CD4-positive, CD25-positive, alpha-beta regulatory T cell (primary cell): ENCODE measurements around the gene KYNU. TPM values are rescaled to one million over a fixed set of nuclear protein-coding genes. Genes with fewer than 3 reads are reported as not detected.
A peak's percentile ranks its signal among the peaks of the same experiment; 100 is the strongest.
"Not testable (repeated sequence)": the region's sequence is repeated elsewhere in the genome, so short reads cannot be mapped to it uniquely, and the experiment has no call there.

Experiments used
- ATAC-seq, 2 donors: fragments of 150-1000 bp; cut with Tn5 transposase; one replicate each; pipeline ENCODE4 v1.10.0; 2021; ENCODE audit warnings: low read depth in 2 of 2, moderate number of reproducible peaks in 2 of 2, moderate library complexity in 1 of 2
- DNase-seq, 3 donors: peaks; one replicate each; pipeline versions ENCODE4 v3.0.0 to v3.0.0-alpha.2; 2012 to 2022; ENCODE audit warnings: mixed read lengths in 1 of 3
- H3K27ac ChIP-seq: one replicate; pipeline ENCODE4 v1.7.0; 2013; ENCODE audit warnings: mild to moderate bottlenecking, low read length; ENCODE audit not compliant: insufficient read depth, poor library complexity, severe bottlenecking
- H3K27me3 ChIP-seq: one replicate; pipeline ENCODE4 v1.7.0; 2013; ENCODE audit warnings: low read length; ENCODE audit not compliant: control insufficient read depth, insufficient read depth
- H3K36me3 ChIP-seq: one replicate; pipeline ENCODE4 v1.7.0; 2013; ENCODE audit warnings: mild to moderate bottlenecking, low read length, moderate library complexity; ENCODE audit not compliant: control insufficient read depth, insufficient read depth
- H3K4me1 ChIP-seq: 2 replicates; pipeline ENCODE4 v1.7.0; 2013; ENCODE audit warnings: mild to moderate bottlenecking, low read length; ENCODE audit not compliant: insufficient read depth, control insufficient read depth, poor library complexity, severe bottlenecking
- H3K4me3 ChIP-seq: one replicate; pipeline ENCODE4 v1.7.0; 2013; ENCODE audit warnings: low read depth, mild to moderate bottlenecking, low read length, moderate library complexity
- H3K9me3 ChIP-seq, 2 experiments: 1 replicate in 1 of 2; 2 replicates in 1 of 2; pipeline ENCODE4 v1.7.0; 2013; ENCODE audit warnings: low read length in 2 of 2, mild to moderate bottlenecking in 1 of 2, moderate library complexity in 1 of 2; ENCODE audit not compliant: control insufficient read depth in 2 of 2
- H3K27ac Mint-ChIP-seq, 3 donors: one replicate each; pipeline ENCODE4 v1.8.0; 2020 to 2022; ENCODE audit warnings: mild to moderate bottlenecking in 3 of 3, mixed read lengths in 3 of 3, moderate library complexity in 2 of 3
- H3K27me3 Mint-ChIP-seq: one replicate; pipeline ENCODE4 v1.8.0; 2022; ENCODE audit warnings: mild to moderate bottlenecking, mixed read lengths
- H3K36me3 Mint-ChIP-seq: one replicate; pipeline ENCODE4 v1.8.0; 2020; ENCODE audit warnings: mixed read lengths
- H3K4me1 Mint-ChIP-seq, 4 donors: one replicate each; pipeline ENCODE4 v1.8.0; 2020 to 2022; ENCODE audit warnings: mixed read lengths in 4 of 4, mild to moderate bottlenecking in 1 of 4
- H3K4me3 Mint-ChIP-seq, 4 donors: one replicate each; pipeline ENCODE4 v1.8.0; 2020 to 2022; ENCODE audit warnings: mild to moderate bottlenecking in 4 of 4, mixed read lengths in 4 of 4, moderate library complexity in 3 of 4
- H3K9me3 Mint-ChIP-seq, 7 donors: one replicate each; pipeline ENCODE4 v1.8.0; 2020 to 2022; ENCODE audit warnings: mixed read lengths in 7 of 7, mild to moderate bottlenecking in 3 of 7, moderate library complexity in 2 of 7
- polyA plus RNA-seq, 4 donors: library from polyadenylated mRNA; unstranded; fragments of 300-500 nt; fragmentation: Illumina TruSeq; gene quantifications; one replicate each; pipeline ENCODE4 v1.2.3, GENCODE V29; 2021
- total RNA-seq: library from RNA; stranded (reverse); gene quantifications from one replicate; pipeline ENCODE4 v1.2.3, GENCODE V29; 2022

The KYNU gene
- total and polyA plus RNA-seq, 5 donors from 2014 or later = 0.08 TPM; not detected in 4

DNA sequence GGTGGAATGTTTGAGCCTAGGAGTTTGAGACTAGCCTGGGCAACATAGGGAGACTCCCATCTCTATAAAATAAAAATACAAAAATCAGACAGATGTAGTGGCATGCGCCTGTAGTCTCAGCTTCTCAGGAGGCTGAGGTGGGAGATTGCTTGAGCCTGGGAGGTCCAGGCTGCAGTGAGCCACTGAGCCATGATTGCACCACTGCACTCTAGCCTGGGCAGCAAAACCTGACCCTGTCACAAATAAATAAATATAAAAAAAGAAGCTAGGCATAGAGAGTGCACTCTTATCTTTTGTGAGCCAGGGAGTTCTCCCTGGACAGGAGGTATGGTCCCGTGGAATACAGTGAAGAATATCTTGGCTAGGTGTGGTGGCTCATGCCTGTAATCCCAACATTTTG lies 11.0 kb upstream of the KYNU start:
- ATAC-seq = no peak

DNA sequence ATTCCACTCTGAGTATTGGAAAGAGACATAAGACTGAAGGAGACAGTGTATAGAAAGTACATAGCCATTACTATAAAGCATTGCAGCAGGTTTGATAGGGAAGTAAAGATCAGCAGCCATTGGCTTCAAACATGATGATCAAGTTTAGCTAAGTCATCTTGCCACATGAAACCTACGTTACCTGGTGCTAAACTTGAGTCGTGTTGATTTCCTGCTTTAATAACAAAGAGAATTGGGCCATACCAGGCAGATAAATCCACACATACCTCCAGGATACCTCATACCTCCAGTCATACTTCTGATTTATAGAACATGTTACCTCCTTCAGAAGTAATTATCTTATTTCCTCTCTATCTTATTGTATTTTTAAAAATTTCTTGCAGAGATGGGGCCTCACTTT lies 10.3 kb upstream of the KYNU start:
- H3K4me1 ChIP-seq = no peaks in the 10 kb centered on the region
- H3K27me3 ChIP-seq = no peaks in the 10 kb centered on the region
- ATAC-seq (no peak), DNase-seq (no peak)
- Mint-ChIP-seq H3K36me3 (no peaks in the 10 kb centered on the region), H3K4me3 (no peak overlapping the region), H3K4me1 (no peaks in the 10 kb centered on the region), H3K27ac (no peak overlapping the region), H3K9me3 (peaks cover 0 to 2% (median 0%) of the 10 kb centered on the region in 7 donors), H3K27me3 (no peaks in the 10 kb centered on the region)
- no peaks in the 10 kb centered on the region for H3K9me3 ChIP-seq
- no peak overlapping the region for H3K27ac ChIP-seq
- H3K36me3 ChIP-seq = no peaks in the 10 kb centered on the region
- H3K4me3 ChIP-seq = no peak overlapping the region

More for the DNA sequence above, 11.0 kb upstream of the KYNU start:
- Histone ChIP-seq H3K27ac (no peak overlapping the region), H3K4me1 (no peaks in the 10 kb centered on the region), H3K36me3 (no peaks in the 10 kb centered on the region), H3K27me3 (no peaks in the 10 kb centered on the region), H3K9me3 (no peaks in the 10 kb centered on the region), H3K4me3 (no peak overlapping the region)
- Mint-ChIP-seq H3K9me3 (peaks cover 0 to 2% (median 0%) of the 10 kb centered on the region in 7 donors), H3K36me3 (no peaks in the 10 kb centered on the region), H3K4me3 (no peak overlapping the region), H3K27me3 (no peaks in the 10 kb centered on the region), H3K27ac (no peak overlapping the region), H3K4me1 (no peaks in the 10 kb centered on the region)
- DNase-seq = no peak

DNA sequence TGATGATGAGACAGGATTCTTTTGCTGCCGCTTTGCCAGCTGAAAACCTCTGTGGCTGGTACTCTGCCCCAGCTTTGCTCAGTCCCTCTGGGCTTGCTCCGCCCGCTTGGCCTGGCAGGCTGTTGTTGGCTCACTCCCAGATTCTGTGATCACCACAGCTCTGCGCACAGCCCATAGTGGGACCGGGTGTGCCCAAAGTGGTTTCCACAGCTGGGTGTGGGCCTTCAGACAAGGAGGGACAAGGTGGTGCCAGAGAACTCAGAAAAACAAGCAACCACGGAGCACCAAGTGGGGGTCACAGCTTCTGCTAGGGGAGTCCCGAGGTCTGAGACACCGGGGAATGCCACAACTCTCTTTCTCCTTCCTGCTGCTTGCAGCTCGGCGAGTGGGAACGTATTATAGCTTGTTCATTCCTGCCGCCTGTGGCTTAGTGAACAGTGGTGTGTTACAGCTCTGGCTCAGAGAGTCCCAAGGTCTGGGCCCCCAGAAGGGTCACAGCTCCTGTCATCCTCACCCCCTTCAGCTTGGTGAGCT lies 9.2 kb upstream of the KYNU start:
- no peaks in the 10 kb centered on the region for H3K27me3 ChIP-seq
- no peaks in the 10 kb centered on the region for H3K9me3 ChIP-seq
- Mint-ChIP-seq H3K27ac (no peak overlapping the region), H3K9me3 (no peaks in the 10 kb centered on the region), H3K4me1 (no peaks in the 10 kb centered on the region), H3K4me3 (no peak overlapping the region), H3K36me3 (no peaks in the 10 kb centered on the region), H3K27me3 (no peaks in the 10 kb centered on the region)
- H3K27ac ChIP-seq = no peak overlapping the region
- H3K4me1 ChIP-seq = no peaks in the 10 kb centered on the region
- ATAC-seq (peak; percentile 36 to 43), DNase-seq (no peak)
- H3K36me3 ChIP-seq = no peaks in the 10 kb centered on the region
- H3K4me3 ChIP-seq = no peak overlapping the region

DNA sequence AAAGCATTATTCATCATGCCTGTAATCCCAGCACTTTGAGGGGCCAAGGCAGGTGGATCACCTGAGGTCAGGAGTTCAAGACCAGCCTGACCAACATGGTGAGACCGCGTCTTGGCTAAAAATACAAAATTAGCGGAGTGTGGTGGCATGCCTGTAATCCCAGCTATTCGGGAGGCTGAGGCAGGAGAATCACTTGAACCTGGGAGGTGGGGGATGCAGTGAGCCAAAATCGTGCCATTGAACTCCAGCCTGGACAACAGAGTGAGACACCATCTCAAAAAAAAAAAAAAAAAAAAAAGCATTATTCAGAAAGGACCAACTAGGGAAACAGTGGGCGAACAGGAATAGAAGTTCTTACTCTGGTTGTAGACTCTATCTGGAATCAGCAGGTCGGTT lies 8.4 kb upstream of the KYNU start:
- H3K4me3 Mint-ChIP-seq, H3K27ac Mint-ChIP-seq, H3K4me1 ChIP-seq, H3K27ac ChIP-seq, DNase-seq, ATAC-seq, H3K36me3 Mint-ChIP-seq, H3K9me3 Mint-ChIP-seq, H3K27me3 Mint-ChIP-seq, H3K4me3 ChIP-seq, H3K9me3 ChIP-seq, H3K36me3 ChIP-seq, H3K27me3 ChIP-seq, H3K4me1 Mint-ChIP-seq: not testable (repeated sequence)

DNA sequence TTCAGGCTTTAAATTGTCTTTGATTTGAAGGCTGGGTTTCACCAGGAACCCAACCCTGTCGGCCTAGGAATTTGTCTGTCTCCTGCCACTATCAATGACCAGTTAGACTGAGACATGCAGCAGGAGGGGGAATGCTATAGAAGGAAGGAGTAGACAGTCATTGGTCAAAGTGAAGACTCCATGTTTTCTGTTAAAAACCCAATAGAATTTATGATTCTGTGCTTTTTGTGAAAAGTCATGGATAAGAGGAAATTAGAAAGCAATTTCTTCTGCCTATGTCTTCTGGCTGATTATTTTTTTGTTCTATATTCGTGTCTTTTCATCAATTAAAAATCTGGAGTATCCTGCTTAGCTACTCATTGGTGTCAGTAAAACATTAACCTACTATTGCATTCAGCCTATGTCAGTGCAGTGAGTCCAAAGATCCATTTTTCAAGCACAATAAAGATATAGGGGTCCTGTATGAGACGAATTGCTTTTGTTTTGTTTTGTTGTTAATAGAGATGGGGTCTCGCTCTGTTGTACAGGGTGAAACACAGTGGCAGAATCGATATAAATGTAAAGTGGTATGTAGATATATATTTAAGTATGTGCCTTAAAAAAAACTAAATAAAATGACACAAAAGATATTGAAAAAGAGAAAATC lies 7.9 kb upstream of the KYNU start:
- Histone ChIP-seq H3K27ac (no peak overlapping the region), H3K27me3 (peaks cover 2% of the 10 kb centered on the region), H3K36me3 (no peaks in the 10 kb centered on the region), H3K4me1 (no peaks in the 10 kb centered on the region), H3K9me3 (no peaks in the 10 kb centered on the region), H3K4me3 (no peak overlapping the region)
- Mint-ChIP-seq H3K27ac (no peak overlapping the region), H3K27me3 (no peaks in the 10 kb centered on the region), H3K4me3 (no peak overlapping the region), H3K36me3 (no peaks in the 10 kb centered on the region), H3K9me3 (peaks cover 0 to 3% (median 0%) of the 10 kb centered on the region in 7 donors), H3K4me1 (no peaks in the 10 kb centered on the region)
- DNase-seq (no peak), ATAC-seq (no peak)

DNA sequence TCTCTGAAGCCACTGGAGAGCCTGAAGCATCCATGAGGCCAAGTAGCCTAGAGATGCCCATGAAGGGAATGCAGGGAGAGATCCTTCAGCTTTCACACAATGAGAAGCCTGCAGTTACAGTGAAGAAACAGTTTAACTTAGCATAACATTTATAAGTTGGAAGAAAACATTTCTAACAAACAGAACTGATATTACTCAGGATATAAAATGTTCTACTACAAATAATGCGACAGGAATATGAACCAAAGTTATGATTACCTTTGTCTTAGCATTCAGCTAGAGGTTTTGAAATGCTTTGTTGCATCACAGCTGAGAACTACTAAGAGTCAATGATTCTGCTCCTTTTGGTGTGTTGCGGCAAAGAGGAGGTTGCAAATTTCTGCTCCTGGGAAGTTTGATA lies 6.9 kb upstream of the KYNU start:
- Mint-ChIP-seq H3K4me1 (no peaks in the 10 kb centered on the region), H3K36me3 (no peaks in the 10 kb centered on the region), H3K4me3 (no peak overlapping the region), H3K9me3 (peaks cover 0 to 3% (median 0%) of the 10 kb centered on the region in 7 donors), H3K27me3 (no peaks in the 10 kb centered on the region), H3K27ac (no peak overlapping the region)
- Histone ChIP-seq H3K27me3 (peaks cover 2% of the 10 kb centered on the region), H3K36me3 (no peaks in the 10 kb centered on the region), H3K27ac (no peak overlapping the region), H3K4me3 (no peak overlapping the region), H3K4me1 (no peaks in the 10 kb centered on the region), H3K9me3 (no peaks in the 10 kb centered on the region)
- DNase-seq (no peak), ATAC-seq (no peak)

DNA sequence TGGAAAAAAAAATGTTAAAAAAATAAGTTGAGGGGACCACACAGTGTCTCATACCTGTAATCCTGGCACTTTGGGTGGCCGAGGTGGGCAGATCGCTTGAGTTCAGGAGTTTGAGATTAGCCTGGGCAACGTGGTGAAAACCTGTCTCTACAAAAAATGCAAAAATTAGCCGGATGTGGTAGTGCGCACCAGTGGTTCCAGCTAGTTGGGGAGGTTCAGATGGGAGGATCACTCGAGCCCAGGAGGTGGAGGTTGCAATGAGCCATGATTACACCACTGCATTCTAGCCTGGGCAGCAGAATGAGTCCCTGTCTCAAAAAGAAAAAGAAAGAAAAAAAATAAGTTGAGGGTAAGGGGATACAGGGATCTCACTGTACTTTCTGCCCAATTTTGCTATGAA lies 6.1 kb upstream of the KYNU start:
- no peaks in the 10 kb centered on the region for H3K27me3 Mint-ChIP-seq
- no peaks in the 10 kb centered on the region for H3K36me3 Mint-ChIP-seq
- no peaks in the 10 kb centered on the region for H3K4me1 Mint-ChIP-seq
- no peak overlapping the region for H3K4me3 Mint-ChIP-seq
- no peaks in the 10 kb centered on the region for H3K9me3 ChIP-seq
- H3K9me3 Mint-ChIP-seq = peaks cover 0 to 3% (median 0%) of the 10 kb centered on the region in 7 donors
- DNase-seq (no peak), ATAC-seq (no peak)
- peaks cover 2% of the 10 kb centered on the region for H3K27me3 ChIP-seq
- no peak overlapping the region for H3K27ac Mint-ChIP-seq
- no peaks in the 10 kb centered on the region for H3K36me3 ChIP-seq
- H3K4me3 ChIP-seq = no peak overlapping the region
- no peak overlapping the region for H3K27ac ChIP-seq
- no peaks in the 10 kb centered on the region for H3K4me1 ChIP-seq
